ENCODE measurements around the gene TBC1D10B. TPM values are rescaled to one million over a fixed set of nuclear protein-coding genes. Genes with fewer than 3 reads are reported as not detected.
"Not testable (repeated sequence)": the region's sequence is repeated elsewhere in the genome, so short reads cannot be mapped to it uniquely, and the experiment has no call there.

TBC1D10B gene
- total RNA-seq, 1 experiment from 2014 or later: 45.1 TPM

DNA sequence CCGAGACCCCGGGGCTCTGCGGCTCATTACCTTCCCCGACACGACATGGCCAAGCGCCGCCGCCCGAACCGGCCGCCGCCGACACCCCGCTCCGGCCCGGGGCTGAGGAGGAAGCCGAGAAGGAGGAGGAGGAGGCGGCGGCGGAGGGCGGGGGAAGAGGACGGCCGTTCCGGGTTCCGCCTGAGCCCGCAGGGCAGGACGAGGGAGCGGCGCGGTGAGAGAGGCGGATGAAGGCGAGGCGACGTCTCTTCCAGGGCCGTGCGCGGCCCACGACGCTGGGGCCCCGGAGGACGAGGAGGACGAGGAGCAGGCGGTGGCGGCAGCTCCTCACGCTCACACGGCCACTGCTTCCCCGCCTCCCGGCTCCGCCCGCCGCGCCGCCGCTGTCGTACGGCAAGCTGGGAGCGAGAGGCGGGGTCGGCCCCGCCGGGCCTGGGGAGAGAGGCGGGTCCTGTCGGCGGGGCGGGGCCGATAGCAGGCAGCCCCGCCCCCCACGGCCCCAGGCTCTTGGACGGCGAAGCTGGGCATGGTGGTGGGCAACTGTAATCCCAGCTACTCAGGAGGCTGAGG is 35.2 kb downstream of the TBC1D10B start:
- DNase-seq (ENCODE audit: low read depth): peak; percentile 79

DNA sequence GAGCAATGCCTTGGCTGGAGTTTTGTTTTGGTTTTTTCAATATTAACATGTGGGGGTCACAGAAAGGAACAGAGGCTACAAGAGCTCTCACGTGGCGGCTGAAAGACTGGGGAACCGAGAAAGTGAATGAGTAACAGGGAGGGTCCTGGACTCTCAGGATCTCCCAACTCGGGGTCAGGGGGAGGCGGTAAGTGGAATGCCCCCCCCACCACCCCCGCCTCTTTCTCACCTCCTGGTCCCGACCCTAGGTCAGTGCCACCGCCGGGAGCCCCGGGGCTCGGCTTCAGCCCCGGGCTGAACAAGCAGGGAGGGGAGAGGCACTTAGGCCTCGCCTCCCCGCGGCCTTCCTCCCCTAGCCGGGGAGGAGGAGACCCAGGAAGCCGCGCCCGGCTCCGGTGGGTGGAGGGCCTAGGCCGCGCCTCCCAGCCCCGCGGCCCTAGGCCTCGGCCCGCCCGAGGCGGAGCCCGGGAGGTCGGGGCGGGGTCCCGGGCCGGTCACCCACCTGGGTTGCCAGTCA is 35.8 kb downstream of the TBC1D10B start:
- peak; percentile 84 for DNase-seq (ENCODE audit: low read depth)

DNA sequence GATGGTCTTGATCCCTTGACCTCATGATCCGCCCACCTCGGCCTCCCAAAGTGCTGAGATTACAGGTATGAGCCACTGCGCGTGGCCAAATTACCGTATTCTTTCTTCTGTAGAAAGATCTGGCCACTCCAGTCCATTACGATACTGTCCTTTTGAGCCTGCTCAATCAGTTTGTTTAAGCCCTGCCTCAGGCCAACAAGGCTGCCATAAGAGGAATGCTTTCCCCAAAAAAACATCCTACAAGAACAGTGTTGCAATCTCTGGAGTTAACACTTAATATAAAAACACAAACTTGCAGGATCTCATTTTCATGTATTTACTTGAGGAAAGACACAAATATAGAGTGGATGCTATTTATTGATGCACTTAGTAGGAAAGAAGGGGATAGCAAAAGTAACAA is 46.1 kb downstream of the TBC1D10B start:
- DNase-seq (ENCODE audit: low read depth): not testable (repeated sequence)

DNA sequence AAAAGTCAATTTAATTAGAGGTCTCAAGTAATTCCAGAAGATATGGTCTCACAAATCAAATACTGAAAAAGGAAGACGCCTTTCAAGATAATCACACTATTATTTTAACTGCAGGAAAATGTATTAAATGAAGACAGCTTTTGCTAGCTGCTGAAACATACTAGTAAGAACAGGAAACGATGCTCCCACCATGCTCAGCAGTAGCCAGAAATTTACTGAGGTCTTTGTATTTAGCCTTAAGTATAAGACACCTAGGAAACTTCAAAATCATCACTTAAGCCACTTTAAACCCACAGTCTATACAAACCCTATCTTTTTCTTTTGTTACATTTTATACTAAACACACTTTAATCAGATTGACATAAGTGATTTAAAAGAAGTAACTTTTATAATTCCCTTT is 51.6 kb downstream of the TBC1D10B start:
- not testable (repeated sequence) for DNase-seq (ENCODE audit: low read depth)

DNA sequence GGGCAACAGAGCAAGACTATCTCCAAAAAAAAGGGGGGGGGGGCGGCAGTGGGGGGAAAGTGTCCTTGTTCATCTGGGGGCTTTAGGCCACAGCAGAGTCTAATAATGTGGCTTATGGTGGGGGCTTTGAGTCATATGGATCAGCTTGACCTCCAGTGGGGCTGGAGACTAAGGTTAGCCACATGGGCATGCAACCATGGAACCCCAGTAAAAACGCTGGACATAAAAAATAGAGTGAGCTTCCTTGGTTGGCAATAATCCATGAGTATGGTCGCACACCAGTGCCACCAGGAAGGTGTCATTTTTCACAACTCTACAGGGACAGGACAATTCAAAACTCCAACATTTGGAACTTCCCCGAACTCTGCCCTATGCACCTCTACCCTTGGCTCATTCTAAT is 59.4 kb downstream of the TBC1D10B start:
- not testable (repeated sequence) for DNase-seq (ENCODE audit: low read depth)

DNA sequence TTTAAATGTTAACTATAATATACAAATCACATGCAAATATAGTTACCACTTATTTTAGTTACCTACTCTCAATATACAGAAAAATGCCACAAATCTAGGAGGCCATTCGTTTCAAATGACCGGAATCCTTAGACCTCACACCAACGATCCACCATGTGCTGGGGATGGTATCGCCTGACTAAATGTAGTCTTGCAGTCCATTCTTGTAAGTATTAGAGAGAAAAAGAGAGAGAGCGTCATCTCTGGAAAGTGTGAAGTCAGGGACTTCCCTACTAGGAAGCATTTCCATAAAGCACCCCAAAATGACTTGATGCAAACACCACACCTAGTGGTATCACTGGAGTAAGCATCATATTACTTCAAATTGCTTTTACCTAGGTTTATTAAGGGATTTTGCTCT is 61.0 kb downstream of the TBC1D10B start:
- DNase-seq (ENCODE audit: low read depth): not testable (repeated sequence)

Other genes with a start within 250 kb of the TBC1D10B start
- 38.7 and 42.5 TPM in 2 replicates for gene MAPK3, start 247.3 kb downstream of the TBC1D10B start, total RNA-seq (2014; rRNA removed; shearing (Covaris generic))
- 7.6 and 8.0 TPM in 2 replicates for gene CORO1A, start 186.9 kb downstream of the TBC1D10B start, total RNA-seq (2014; rRNA removed; shearing (Covaris generic))
- 397 and 526 TPM in 2 replicates for gene BOLA2B, start 176.8 kb downstream of the TBC1D10B start, total RNA-seq (2014; rRNA removed; shearing (Covaris generic))
- 46.2 and 48.2 TPM in 2 replicates for gene SLX1A, start 176.6 kb downstream of the TBC1D10B start, total RNA-seq (2014; rRNA removed; shearing (Covaris generic))
- gene SULT1A3, start 171.2 kb downstream of the TBC1D10B start, total RNA-seq (2014; rRNA removed; shearing (Covaris generic)): 1.5 and 2.6 TPM in 2 replicates
- 0.42 and 0.71 TPM in 2 replicates for gene NPIPB13, start 122.0 kb downstream of the TBC1D10B start, total RNA-seq (2014; rRNA removed; shearing (Covaris generic))
- gene CD2BP2, start 15.2 kb downstream of the TBC1D10B start, total RNA-seq (2014; rRNA removed; shearing (Covaris generic)): 34.8 and 64.7 TPM in 2 replicates
- not detected in 2 replicates for gene MYL11, start 4.3 kb upstream of the TBC1D10B start, total RNA-seq (2014; rRNA removed; shearing (Covaris generic))
- 0.17 TPM in 1 of 2 replicates, not detected in the other for gene SEPTIN1, start 12.1 kb upstream of the TBC1D10B start, total RNA-seq (2014; rRNA removed; shearing (Covaris generic))
- 5.9 and 10.6 TPM in 2 replicates for gene ZNF48, start 24.9 kb upstream of the TBC1D10B start, total RNA-seq (2014; rRNA removed; shearing (Covaris generic))
- 7.1 and 21.8 TPM in 2 replicates for gene ZNF771, start 37.1 kb upstream of the TBC1D10B start, total RNA-seq (2014; rRNA removed; shearing (Covaris generic))
- 32.2 and 42.9 TPM in 2 replicates for gene DCTPP1, start 59.5 kb upstream of the TBC1D10B start, total RNA-seq (2014; rRNA removed; shearing (Covaris generic))
- 5.9 and 11.3 TPM in 2 replicates for gene SEPHS2, start 75.4 kb upstream of the TBC1D10B start, total RNA-seq (2014; rRNA removed; shearing (Covaris generic))
- not detected in 2 replicates for gene ITGAL, start 102.2 kb upstream of the TBC1D10B start, total RNA-seq (2014; rRNA removed; shearing (Covaris generic))
- gene ZNF768, start 156.1 kb upstream of the TBC1D10B start, total RNA-seq (2014; rRNA removed; shearing (Covaris generic)): 30.8 and 49.9 TPM in 2 replicates
- gene ZNF747, start 164.4 kb upstream of the TBC1D10B start, total RNA-seq (2014; rRNA removed; shearing (Covaris generic)): 3.1 and 7.5 TPM in 2 replicates
- gene ZNF764, start 187.9 kb upstream of the TBC1D10B start, total RNA-seq (2014; rRNA removed; shearing (Covaris generic)): 3.8 and 9.4 TPM in 2 replicates
- 7.6 and 10.5 TPM in 2 replicates for gene ZNF688, start 201.2 kb upstream of the TBC1D10B start, total RNA-seq (2014; rRNA removed; shearing (Covaris generic))
- gene ZNF785, start 215.2 kb upstream of the TBC1D10B start, total RNA-seq (2014; rRNA removed; shearing (Covaris generic)): 4.0 and 6.3 TPM in 2 replicates
- 9.9 and 12.7 TPM in 2 replicates for gene ZNF689, start 239.9 kb upstream of the TBC1D10B start, total RNA-seq (2014; rRNA removed; shearing (Covaris generic))